Mammary epithelial cell (primary cell): ENCODE results near the gene ANKRD66.
A peak's percentile ranks its signal among the peaks of the same experiment; 100 is the strongest.

Experiments used
- EZH2 ChIP-seq: IDR thresholded peaks from 2 replicates; pipeline ENCODE4 v1.6.1; 2012; ENCODE audit warnings: low read length, inconsistent platforms, borderline replicate concordance
- TF ChIP-seq, protein P1 (sequence below), 2 donors: IDR thresholded peaks in 1 of 2; conservative IDR thresholded peaks in 1 of 2; 2 replicates each; pipeline ENCODE4 v1.5.1; 2011 to 2012; ENCODE audit warnings: inconsistent platforms in 2 of 2, low read length in 2 of 2, mild to moderate bottlenecking in 2 of 2, control low read depth in 1 of 2, low read depth in 1 of 2; ENCODE audit not compliant: insufficient read depth in 1 of 2; ENCODE audit errors: extremely low read depth in 1 of 2

DNA sequence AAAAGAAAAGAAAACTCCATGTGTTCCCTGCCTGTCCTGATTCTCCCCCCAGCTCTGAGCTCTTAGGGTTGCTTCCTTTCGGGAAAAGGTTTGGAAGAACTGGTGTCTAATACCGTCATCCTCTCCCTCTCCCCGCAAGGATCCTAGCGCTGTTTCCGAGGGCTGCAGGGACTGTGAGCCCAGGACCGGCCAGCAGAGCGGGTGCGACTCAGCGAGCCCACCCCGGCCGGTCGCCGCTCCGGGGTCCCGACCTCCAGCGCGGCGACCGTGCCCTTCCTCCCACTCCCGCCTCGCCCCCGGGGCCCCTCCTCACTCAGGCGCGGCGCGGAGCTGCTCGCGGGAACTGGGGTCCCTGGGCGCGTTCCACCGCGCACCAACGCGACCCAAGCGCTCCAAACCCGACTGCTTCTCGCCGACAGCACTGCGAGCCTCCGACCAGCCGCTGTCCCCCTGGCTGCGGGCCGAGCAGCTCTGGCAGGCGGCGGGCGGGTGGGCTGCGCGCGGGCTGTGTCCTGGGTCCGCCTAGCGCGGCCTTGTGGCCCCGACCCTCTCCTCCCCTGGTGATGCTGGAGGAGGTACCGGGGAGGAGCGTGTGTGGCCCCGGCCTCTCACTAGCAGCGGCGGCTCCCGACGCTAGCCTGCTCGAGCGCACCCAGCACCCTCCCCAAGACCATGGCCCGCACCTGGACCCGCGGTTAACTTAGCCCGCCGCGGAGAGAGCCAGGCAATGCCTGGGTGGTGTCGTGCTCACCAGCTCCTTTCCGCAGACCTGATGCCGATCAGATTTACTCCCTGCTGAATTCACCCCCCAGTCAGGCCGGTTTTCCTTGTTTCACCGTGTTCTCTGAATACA, 11.6 kb upstream of the ANKRD66 start, which contains the start of gene PLA2G7:
- TF ChIP-seq, protein P1, sequence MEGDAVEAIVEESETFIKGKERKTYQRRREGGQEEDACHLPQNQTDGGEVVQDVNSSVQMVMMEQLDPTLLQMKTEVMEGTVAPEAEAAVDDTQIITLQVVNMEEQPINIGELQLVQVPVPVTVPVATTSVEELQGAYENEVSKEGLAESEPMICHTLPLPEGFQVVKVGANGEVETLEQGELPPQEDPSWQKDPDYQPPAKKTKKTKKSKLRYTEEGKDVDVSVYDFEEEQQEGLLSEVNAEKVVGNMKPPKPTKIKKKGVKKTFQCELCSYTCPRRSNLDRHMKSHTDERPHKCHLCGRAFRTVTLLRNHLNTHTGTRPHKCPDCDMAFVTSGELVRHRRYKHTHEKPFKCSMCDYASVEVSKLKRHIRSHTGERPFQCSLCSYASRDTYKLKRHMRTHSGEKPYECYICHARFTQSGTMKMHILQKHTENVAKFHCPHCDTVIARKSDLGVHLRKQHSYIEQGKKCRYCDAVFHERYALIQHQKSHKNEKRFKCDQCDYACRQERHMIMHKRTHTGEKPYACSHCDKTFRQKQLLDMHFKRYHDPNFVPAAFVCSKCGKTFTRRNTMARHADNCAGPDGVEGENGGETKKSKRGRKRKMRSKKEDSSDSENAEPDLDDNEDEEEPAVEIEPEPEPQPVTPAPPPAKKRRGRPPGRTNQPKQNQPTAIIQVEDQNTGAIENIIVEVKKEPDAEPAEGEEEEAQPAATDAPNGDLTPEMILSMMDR (conservative IDR thresholded peaks at IDR 0.05 in 1 of 2, IDR thresholded peaks at IDR 0.05 in 1 of 2; ENCODE audit: extremely low read depth in 1 of 2, insufficient read depth in 1 of 2, low read depth in 1 of 2, low read length in 2 of 2) = peak in 1 of 2 donors; percentile 1
- no peak for TF ChIP-seq EZH2
